CD4-positive, alpha-beta T cell treated with Interleukin-4 for 1 hour (primary cell): ENCODE measurements around the gene MEGF9.

Experiments used
- DNase-seq, 2 donors: peaks; one replicate each; pipeline ENCODE4 v3.0.0-alpha.2; 2020 to 2022

MEGF9 gene

GRCh38 chr9:120616966-120617935, 97.0 kb downstream of the MEGF9 start:
- DNase-seq = no peak

- no peak for DNase-seq
Observed at GRCh38 chr9:120612218-120612617, 102.1 kb downstream of the MEGF9 start.

GRCh38 chr9:120611690-120612068, 102.6 kb downstream of the MEGF9 start:
- DNase-seq = no peak

- DNase-seq = no peak
Observed at GRCh38 chr9:120610975-120611689, 103.1 kb downstream of the MEGF9 start.

- no peak for DNase-seq
Observed at GRCh38 chr9:120609636-120610035, 104.6 kb downstream of the MEGF9 start.

- DNase-seq = no peak
Observed at GRCh38 chr9:120608421-120608820, 105.8 kb downstream of the MEGF9 start.

GRCh38 chr9:120603591-120603990, 110.7 kb downstream of the MEGF9 start:
- no peak for DNase-seq

- DNase-seq = no peak
Observed at GRCh38 chr9:120603010-120603409, 111.3 kb downstream of the MEGF9 start.

GRCh38 chr9:120593955-120594277, 120.4 kb downstream of the MEGF9 start:
- no peak for DNase-seq

- no peak for DNase-seq
Observed at GRCh38 chr9:120593250-120593954, 120.9 kb downstream of the MEGF9 start.

GRCh38 chr9:120592210-120592609, 122.1 kb downstream of the MEGF9 start:
- DNase-seq = no peak

GRCh38 chr9:120587328-120587727, 126.9 kb downstream of the MEGF9 start:
- DNase-seq = no peak

GRCh38 chr9:120583958-120584369, 130.3 kb downstream of the MEGF9 start:
- peak; percentile 63 to 80 for DNase-seq

- DNase-seq = peak; percentile 95 to 96
Observed at GRCh38 chr9:120580051-120580896, 134.0 kb downstream of the MEGF9 start, which contains the start of gene CDK5RAP2. Gene CDK5RAP2, minus strand, starts transcription at chr9:120580167. Its CDS starts 189 bp downstream, at chr9:120579978.

GRCh38 chr9:120579139-120580050, 134.9 kb downstream of the MEGF9 start:
- no peak for DNase-seq

- DNase-seq = no peak
Observed at GRCh38 chr9:120574473-120574872, 139.8 kb downstream of the MEGF9 start.

GRCh38 chr9:120572472-120572871, 141.8 kb downstream of the MEGF9 start:
- no peak for DNase-seq

- DNase-seq = no peak
Observed at GRCh38 chr9:120571443-120572257, 142.6 kb downstream of the MEGF9 start.

GRCh38 chr9:120570296-120570695, 144.0 kb downstream of the MEGF9 start:
- no peak for DNase-seq

GRCh38 chr9:120569556-120569955, 144.7 kb downstream of the MEGF9 start:
- DNase-seq = no peak
